Endometrium (tissue), 2 donors: ENCODE results near the gene SPACA5.
"Not testable (repeated sequence)": the region's sequence is repeated elsewhere in the genome, so short reads cannot be mapped to it uniquely, and the experiment has no call there.

ENCODE experiments used
- FAIRE-seq: peaks from 2 replicates; lab custom pipeline; 2012; peaks lifted over from hg19 to GRCh38; lab: Jason Lieb, UNC
- donor health status: control.
- donor health status: control.

Gene SPACA5

DNA sequence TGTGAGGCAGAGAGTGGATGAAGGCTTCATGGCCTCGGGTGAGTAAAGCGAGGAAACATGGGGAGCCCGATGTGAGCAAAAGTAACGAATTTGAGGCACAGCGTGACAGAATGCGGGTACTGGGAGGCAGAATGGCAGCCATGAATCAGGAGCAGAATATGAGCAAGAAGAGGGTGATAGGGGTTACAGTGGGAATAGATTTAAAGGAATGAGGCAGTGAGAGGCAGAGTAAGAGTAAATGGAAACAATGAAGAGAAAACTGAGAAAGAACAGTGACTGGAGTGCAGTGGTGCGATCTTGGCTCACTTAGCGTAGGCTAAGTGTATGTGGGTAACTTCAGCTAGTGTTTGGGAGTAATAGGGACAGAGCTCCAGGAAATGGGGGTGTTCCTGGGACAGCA is at the start of gene SPACA5:
TSS of gene SPACA5 (plus strand) at position 301 of the 400 bp plus-strand sequence. CDS start 815 bp downstream, outside the sequence.
- not testable (repeated sequence) for FAIRE-seq

DNA sequence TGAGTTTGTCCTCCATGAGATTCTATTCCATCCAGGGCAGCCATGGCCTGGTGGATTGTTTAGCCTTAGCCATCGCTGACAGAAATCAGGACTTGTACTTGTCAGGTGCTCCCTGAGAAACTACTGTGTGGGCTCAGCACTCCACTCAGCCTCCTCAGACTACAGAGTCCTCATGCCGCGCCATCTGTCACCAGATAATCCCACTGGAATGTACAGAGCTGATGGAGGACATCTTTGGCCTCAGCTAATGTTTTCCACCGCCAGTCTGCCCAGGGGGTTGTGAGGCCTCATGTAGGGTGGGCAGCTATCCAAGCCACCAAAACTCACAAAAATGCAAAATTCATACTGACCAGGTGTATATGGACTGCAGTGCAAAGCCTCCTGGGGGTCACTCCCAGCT is 48.6 kb upstream of the SPACA5 start:
- FAIRE-seq: not testable (repeated sequence)

DNA sequence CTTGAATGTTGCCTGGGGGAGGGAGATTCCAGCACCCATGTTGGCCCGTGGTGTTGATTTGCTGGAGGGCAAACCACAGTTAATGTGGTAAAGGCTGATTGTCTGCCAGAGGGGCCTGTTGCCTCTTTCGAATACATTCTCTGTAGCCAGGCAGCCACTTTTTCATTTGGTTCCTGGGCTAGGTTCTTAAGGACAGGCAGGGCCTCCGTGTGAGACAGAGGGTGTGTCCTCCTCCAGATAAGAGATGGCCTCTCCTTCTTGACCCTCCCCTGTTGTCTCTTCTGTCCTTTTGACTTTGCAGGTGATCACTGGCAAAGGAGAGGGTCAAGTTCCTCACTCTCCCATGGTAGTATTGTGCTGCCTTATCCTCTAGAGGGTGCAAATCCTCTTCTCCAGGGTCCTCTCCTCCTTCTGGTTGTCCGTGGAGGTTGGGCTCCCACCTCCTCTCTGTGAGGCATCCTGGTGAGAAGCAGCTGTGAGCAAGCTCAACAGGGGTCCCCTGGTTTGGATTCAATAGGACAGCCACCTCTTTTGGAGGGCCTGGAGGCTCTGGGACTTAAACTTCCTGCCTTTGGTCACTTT is 47.9 kb upstream of the SPACA5 start:
- no peak for FAIRE-seq

DNA sequence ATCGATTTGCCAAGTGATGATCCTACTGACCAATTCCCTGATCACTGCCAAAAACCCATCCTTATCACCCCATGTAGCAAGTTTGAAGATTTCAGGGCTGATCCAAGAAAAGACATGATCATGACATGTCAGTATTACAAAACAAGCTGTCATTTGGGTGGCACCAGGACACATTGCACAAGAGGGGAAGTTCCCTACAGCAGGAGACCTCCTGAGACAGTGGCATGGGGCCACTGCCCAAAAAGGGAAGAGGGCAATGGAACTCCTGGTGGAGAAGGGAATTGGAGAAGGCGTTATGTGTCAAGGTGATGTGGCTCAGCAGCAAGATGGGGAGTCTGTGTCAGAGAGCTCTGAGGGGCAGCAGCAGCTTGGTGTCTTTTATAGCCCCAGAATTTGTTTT is 46.4 kb upstream of the SPACA5 start:
- no peak for FAIRE-seq

DNA sequence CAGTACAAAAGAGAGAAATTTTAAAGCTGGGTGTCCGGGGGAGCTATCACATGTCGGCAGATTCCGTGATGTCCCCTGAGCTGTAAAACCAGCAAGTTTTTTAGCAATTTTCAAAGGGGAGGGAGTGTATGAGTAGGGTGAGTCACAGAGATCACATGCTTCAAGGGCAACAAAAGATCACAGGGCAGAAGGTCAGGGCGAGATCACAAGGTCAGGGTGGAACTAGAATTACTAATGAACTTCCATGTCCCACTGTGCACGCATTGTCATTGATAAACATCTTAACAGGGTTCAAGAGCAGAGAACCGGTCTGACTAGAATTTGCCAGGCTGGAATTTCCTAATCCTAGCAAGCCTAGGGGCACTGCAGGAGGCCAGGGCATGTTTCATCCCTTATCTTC is 45.0 kb upstream of the SPACA5 start:
- not testable (repeated sequence) for FAIRE-seq

DNA sequence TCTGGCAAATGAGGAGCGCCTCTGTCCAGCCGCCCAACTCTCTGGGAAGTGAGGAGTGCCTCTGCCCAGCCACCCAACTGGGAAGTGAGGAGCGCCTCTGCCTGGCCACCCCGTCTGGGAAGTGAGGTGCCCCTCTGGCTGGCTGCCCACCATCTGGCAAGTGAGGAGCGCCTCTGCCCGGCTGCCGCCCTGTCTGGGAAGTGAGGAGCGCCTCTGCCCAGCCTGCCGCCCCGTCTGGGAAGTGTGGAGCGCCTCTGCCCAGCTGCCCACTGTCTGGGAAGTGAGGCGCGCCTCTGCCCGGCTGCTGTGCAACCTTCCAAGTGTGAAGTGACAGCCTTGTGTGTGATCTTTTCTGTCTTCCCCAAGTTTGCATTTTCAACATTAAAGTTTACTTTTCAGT is 41.3 kb upstream of the SPACA5 start:
- not testable (repeated sequence) for FAIRE-seq

DNA sequence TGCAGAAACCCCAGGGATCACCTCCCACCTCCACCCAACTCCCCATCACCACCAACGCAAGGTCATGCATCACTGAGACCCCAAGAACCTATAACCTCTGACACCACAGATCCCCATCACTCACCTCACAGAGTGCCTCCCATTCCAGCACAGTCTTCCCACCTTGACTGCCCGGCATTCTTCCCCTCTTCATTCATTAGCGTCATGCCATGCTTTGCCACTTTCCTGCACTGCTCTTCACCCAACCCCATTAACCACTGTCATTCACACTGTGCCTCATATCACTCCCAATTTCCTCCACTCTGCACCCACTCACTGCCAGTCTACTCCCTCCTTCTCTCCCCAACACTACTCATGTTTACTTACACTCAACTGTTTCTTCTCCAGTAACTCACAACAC is 33.6 kb upstream of the SPACA5 start:
- no peak for FAIRE-seq

DNA sequence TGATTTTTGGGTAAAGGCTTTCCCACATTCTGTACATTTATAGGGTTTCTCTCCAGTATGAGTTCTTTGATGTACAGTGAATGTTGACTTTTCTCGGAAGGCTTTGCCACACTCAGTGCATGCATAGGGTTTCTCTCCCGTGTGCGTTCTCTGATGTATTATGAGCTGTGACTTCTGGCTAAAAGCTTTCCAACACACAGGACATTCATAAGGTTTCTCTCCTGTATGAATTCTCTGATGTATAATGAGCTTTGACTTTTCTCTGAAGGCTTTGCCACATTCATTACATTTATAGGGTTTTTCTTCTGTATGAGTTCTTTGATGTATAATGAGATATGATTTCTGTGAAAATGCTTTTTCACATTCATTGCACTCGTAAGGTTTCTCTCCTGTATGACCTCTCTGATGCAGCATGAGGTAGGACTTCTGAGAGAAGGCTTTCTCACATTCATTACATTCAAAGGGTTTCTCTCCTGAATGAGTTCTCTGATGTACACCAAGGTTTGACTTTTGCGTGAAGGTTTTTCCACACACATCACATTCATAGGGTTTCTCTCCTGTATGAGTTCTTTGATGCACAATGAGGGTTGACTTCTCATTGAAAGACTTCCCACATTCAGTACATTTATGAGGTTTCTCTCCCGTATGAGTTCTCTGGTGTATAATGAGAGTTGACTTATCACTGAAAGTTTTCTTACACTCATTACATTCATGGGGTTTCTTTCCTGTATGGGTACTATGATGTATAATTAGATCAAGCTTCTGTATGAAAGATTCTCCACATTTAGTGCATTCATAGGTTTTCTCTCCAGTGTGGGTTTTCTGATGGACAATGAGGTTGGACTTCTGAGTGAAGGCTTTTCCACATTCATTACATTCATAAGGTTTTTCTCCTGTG is 30.3 kb upstream of the SPACA5 start:
- FAIRE-seq: no peak

DNA sequence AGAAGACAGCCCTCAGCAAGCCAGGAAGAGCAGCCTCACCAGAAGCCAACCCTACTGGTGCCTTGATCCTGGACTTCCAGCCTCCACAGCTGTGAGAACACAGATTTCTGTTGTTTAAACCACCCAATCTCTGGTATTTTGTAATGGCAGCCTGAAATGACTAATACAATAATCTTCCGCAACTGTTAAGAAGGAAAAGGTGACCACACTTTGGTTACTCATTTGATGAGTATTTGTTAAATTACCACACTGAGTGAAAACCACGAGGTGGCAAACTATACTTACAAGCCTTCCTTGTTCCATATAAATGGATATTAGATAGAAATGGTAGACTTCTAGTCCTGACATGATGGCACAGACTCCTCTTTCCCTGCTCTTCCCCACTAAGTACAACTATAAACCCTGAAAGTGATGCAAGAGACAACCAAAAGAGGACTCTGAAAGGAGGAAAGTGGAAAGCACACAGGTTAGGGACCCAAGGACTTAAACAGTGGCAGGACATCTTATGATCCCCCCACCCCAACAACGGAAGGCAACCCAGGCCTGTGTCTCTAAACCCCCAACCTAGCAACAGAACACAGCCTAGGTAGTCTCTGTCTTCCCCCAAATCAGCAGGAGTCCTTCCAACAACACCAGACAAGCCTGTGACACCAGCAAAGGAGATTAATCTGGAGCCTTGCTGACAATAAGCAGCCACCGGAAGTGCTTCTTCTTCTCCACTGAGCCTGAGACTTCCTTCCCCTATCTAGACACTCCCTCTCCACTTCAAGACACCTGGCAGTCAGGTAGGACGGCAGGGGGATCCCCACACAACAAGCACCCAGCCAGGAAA is 15.3 kb upstream of the SPACA5 start:
- FAIRE-seq: no peak

DNA sequence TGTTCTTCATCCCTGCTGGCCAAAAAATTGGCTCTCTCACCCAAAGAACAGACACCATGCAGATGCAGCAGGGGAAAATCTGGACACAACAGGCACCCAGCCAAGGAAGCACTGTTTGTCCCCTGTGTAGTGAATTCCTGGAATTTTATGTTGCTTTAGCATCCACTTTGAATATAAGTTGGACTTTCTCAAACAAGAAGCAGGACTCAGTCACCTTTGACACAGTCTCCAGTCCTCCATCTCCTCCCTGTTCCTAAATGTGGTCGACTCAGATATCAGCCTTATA is 14.8 kb upstream of the SPACA5 start:
- FAIRE-seq: no peak

DNA sequence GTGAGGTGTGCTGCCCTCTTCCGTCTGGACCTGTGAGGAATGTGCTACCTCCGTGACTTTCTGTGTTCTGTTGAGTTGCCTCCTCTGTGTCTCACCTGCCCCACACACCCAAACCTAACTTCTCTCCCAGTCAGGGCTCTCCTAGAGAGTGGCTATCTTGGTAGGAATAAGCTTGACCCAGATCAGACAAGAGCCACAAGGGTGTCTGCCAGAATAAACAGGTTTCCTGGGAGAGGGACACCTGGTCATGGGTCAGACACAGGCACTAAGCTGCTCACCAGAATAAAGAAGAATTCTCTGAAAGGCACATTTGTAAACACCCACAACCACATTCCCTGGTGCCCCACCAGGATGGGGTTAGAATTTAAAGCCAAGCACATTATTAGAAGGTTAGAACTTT is 14.1 kb upstream of the SPACA5 start:
- no peak for FAIRE-seq

DNA sequence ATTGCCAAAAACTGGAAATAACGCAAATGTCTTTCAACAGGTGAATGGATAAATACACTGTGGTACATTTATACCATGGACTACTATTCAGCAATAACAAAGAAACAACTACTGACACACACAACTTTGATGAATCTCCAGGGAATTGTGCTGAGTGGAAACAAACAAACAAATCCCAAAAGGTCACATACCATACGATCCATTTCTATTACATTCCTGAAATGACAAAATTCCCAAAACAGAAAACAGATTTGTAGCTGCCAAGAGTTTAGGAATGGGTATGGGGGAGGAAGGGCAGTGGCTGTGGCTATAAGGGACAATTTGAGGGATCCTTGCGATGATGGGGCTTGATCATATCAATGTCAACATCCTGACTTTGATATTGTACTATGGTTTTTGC is 5.5 kb upstream of the SPACA5 start:
- FAIRE-seq: no peak

DNA sequence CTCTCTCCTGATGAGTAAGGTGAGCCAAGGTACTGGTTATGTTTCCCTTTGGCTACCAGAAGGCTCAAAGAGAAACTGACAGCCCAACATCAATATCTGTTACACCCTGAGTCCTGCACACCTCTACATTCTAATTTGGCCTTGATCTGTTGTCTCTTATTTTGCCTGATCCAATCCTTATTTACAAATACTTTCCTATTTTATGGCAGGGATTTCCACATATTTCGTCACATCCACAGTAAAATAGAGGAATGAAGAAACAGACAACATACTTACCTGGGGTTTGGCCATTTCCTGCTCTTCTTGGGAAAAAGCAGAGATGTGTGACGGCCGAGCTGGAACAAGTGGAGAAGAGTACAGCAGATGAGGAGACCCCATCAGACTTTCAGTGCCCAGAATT is 4.5 kb upstream of the SPACA5 start:
- FAIRE-seq: no peak

DNA sequence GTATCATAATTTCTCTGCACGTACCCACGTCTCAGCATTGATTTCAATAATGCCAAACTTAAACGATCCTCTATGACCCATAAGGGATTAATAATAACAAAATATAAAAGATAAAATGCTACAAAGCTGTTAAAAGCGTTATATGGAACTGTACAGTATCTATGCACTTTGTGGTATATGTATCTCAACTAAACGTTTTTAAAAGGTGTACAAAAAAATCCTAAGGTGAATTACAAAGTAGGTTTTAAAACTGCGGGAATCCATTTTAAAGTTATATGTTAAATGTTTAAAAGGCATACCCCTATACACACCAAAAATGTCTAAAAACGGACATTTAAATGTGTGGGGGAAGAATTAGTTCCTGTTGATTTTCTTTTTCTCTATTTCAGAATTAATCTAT is 3.9 kb upstream of the SPACA5 start:
- FAIRE-seq: no peak

DNA sequence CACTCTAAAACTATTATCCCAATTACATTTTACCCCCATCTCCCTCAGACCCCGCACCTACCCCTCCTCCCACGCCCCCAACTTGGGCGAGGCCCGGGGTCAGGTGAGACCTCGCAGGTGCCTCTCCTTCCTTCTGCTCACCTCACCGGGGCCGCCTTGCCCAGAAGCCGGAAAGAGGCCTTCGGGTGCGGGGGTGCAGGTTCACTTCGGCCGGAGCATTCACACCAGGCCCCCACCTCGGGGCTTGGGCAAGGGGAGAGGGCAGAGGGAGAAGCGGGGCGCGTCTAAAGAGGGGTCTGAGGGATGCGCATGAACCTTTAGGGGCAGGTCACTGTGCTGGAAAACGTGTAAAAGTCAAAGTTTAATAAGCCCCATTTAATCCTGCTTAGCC is 3.4 kb upstream of the SPACA5 start:
- no peak for FAIRE-seq

DNA sequence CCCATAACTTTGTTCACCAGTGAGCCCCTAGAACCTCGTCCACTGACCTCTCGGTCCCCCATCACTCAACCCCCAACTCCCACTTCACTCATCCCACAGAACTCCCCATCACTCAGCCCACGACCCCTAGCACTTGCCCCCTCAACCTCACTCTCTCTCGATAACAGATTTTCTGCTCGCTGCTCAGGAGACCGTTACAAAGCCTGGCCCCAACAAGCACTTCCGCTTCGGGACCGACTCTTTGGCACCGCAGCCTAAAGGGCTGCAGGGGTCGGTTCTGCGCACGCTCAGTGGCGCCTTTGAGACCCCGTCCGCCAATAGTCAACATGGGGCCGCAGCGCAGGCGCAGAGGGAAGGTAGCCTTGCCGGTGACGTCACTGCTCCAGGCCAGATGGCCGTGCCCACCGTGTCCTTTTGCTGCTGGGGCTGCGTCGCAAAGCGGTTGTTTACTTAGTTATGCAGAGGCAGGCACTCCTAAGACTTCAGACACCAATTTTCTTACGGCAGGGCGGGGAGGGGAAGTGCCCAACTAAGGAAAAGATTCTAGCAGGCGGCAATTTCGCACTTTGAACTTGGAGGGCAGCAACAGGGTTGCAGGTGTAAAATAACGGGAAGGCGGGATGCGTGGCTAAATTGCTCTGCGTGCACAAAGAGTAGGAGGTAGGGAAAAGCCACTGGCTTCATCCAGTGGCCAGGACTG is 2.9 kb upstream of the SPACA5 start, which contains the start of gene ZNF182:
TSS of gene ZNF182 (minus strand) at position 232 of the 700 bp plus-strand sequence. CDS start 1,380 bp downstream, outside the sequence.
- FAIRE-seq: peak; percentile 29

DNA sequence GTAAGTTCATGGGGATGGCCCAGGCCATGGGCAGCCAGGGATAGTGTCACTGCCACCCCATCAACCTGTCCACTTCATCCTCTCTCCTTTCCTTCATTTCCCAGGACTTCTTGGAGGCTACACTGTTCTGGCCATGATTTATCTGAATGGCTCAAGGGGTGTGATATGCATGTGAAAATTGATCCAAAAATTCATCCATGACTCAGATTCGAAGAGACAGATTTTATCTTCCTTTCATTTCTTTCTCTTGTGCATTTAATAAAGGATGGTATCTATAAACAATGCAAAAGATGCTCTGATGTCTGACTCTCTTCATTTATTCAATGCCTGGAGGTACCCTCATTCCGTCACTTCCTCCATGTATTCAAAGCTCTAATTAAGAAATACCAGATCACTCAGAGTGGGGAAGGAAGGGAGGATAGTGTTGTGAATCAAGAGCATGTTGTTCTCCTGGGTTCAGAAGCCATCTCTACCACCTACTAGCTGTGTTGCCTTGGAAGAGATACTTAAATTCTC is 2.7 kb downstream of the SPACA5 start:
- FAIRE-seq: not testable (repeated sequence)

DNA sequence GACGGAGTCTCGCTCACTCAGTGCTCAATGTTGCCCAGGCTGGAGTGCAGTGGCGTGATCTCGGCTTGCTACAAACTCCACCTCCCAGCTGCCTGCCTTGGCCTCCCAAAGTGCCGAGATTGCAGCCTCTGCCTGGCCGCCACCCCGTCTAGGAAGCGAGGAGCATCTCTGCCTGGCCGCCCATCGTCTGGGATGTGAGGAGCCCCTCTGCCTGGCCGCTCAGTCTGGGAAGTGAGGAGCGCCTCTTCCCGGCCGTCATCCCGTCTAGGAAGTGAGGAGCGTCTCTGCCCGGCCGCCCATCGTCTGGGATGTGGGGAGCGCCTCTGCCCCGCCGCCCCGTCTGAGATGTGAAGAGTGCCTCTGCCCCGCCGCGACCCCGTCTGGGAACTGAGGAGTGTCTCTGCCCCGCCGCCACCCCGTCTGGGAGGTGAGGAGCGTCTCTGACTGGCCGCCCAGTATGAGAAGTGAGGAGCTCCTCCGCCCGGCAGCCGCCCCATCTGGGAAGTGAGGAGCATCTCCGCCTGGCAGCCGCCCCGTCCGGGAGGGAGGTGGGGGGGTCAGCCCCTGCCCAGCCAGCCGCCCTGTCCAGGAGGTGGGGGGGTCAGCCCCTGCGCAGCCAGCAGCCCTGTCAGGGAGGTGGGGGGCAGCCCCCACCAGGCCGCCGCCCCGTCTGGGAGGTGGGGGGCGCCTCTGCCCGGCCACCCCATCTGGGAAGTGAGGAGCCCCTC is 10.0 kb downstream of the SPACA5 start:
- FAIRE-seq: not testable (repeated sequence)

DNA sequence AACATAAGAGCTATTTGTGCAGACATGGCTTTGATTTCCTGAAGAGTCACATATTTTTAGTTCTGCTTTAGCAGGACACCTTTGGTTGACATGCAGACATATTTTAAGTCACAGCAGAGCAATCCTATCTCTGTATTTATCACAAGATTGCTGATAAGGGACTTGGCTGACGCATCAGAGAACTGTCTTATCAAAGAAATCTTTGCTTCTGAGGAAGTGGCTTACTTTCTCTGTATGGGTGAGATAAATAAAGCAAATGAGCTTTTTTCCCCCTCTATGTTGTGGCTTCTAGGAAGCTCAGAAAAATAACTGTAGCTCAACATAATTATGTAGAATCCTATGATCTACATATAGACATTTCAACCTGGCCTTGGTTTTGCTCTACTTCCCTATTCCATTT is 13.1 kb downstream of the SPACA5 start:
- peak; percentile 70 for FAIRE-seq

DNA sequence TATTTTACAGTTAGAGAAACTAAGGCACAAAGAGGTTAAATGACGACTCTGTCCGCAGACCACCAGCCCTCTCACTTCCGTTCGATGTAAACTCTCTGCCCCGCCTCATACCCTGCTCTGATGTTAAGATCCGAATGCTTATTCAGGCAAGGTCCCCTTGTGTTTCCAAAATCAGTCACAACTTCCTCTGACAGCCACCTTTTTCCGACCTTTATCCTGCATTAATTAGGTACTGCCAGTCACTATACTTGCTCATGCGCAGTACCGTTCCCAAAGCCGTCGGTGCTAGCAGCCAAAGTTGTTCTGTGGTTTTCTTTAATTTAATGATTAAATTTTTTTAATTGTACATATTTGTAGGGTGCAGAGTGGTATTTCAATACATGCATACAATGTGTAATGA is 13.7 kb downstream of the SPACA5 start:
- FAIRE-seq: not testable (repeated sequence)
